HG03521 (cell line): ENCODE measurements around the gene GPC3.

Source experiments
- ATAC-seq: cut with Tn5 transposase; IDR thresholded peaks from one replicate; pipeline ENCODE4 v1.9.1; 2021; ENCODE audit warnings: mild to moderate bottlenecking, moderate library complexity; ENCODE audit not compliant: unreplicated experiment

The GPC3 gene

GRCh38 chrX:133852401-133852800 is 133.0 kb downstream of the GPC3 start:
- no peak for ATAC-seq

- no peak for ATAC-seq
These were observed 135.0 kb downstream of the GPC3 start for GRCh38 chrX:133850399-133850798.

GRCh38 chrX:133849676-133850075 is 135.7 kb downstream of the GPC3 start:
- ATAC-seq = no peak

GRCh38 chrX:133847340-133847994 is 137.9 kb downstream of the GPC3 start:
- ATAC-seq = no peak

- no peak for ATAC-seq
These were observed 139.1 kb downstream of the GPC3 start for GRCh38 chrX:133846311-133846710.

GRCh38 chrX:133840415-133840814 is 145.0 kb downstream of the GPC3 start:
- ATAC-seq = no peak

- ATAC-seq = no peak
These were observed 146.4 kb downstream of the GPC3 start for GRCh38 chrX:133838761-133839676.

- no peak for ATAC-seq
These were observed 148.3 kb downstream of the GPC3 start for GRCh38 chrX:133837091-133837490.

GRCh38 chrX:133836561-133836960 is 148.8 kb downstream of the GPC3 start:
- ATAC-seq = no peak

- ATAC-seq = no peak
These were observed 150.6 kb downstream of the GPC3 start for GRCh38 chrX:133834771-133835170.

- no peak for ATAC-seq
These were observed 165.8 kb downstream of the GPC3 start for GRCh38 chrX:133819546-133819945.

GRCh38 chrX:133818019-133818418 is 167.4 kb downstream of the GPC3 start:
- ATAC-seq = no peak

- ATAC-seq = no peak
These were observed 169.9 kb downstream of the GPC3 start for GRCh38 chrX:133815496-133815895.

GRCh38 chrX:133813971-133814370 is 171.4 kb downstream of the GPC3 start:
- no peak for ATAC-seq

- no peak for ATAC-seq
These were observed 173.0 kb downstream of the GPC3 start for GRCh38 chrX:133812402-133812801.

- no peak for ATAC-seq
These were observed 174.5 kb downstream of the GPC3 start for GRCh38 chrX:133810925-133811324.

- no peak for ATAC-seq
These were observed 181.3 kb downstream of the GPC3 start for GRCh38 chrX:133804072-133804471.

- ATAC-seq = no peak
These were observed 189.1 kb downstream of the GPC3 start for GRCh38 chrX:133796282-133796681.

GRCh38 chrX:133794126-133794525 is 191.3 kb downstream of the GPC3 start:
- no peak for ATAC-seq

GRCh38 chrX:133793626-133794025 is 191.8 kb downstream of the GPC3 start:
- no peak for ATAC-seq

- peak; percentile 83 for ATAC-seq
These were observed 193.0 kb downstream of the GPC3 start for GRCh38 chrX:133792198-133792953.
